Dermis microvascular lymphatic vessel endothelial cell (primary cell): ENCODE results near the gene PRR15. TPM values are rescaled to one million over a fixed set of nuclear protein-coding genes. Genes with fewer than 3 reads are reported as not detected.

ENCODE experiments used
- DNase-seq, 2 donors: peaks; one replicate each; pipeline versions ENCODE4 v3.0.0 to v3.0.0-alpha.2; 2010; ENCODE audit warnings: low read depth in 2 of 2
- total RNA-seq: library from RNA; depleted of rRNA; stranded (reverse); fragments of >200 nt; gene quantifications from 2 replicates; pipeline ENCODE4 v1.2.1, GENCODE V29; 2014

PRR15 gene
- total RNA-seq, 1 donor from 2014 or later = 0.13 TPM

DNA sequence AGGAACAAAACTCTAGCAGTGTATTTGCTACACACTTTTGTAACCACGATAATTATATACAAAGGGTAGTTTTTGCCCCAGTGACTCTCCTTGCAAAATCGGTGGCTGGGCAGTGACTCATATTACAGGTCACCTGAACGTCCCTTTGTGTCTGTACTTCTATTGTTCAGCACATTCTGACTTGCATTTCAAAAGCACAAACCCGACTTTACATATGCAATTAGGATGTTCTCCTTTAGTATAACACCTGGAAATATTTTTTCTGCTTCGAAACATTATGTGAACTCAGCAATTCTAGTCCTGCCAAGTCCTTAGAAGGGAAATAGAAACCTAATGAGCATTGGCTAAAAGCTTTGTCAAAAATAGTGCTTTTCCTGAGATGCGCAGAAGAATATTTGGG, 6.0 kb downstream of the PRR15 start:
- peak; percentile 4 to 59 for DNase-seq

DNA sequence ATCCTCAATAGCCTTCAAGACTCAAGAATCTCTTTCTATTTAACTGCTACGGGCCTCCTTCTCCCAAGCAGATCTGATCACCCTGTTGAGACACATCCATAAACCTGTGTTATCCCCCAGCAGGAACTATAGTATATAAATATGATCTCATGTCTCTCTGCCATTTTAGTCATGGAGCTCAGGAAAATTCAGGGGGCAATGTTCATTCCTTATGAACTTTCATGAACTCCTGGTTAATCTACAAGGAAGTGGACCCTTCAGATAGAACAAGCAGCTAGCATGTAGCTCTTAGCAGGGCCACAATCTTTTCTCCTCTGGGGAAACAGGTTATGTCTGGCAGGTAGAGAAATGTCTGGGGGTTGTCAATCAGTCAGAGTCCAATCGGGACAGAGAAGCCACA, 8.9 kb downstream of the PRR15 start:
- DNase-seq = no peak

DNA sequence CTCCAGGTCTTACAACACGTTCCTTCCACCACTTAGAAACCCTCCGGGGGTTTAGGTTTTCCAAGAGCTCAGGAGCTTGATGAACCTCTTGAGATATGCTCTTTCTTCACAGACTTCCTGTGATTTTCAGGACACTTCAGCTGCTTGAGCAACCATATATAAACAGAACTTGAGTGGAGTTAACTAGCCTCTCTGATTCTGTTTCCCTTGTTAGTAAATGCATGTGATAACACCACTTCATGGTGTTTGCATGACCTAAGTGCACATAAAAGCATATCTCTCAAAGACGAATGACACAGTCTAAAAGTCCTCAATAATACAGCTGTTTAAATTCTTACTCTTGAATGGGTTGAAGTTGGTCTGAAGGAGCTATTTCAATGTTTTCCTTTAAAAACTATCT, 9.9 kb downstream of the PRR15 start:
- no peak for DNase-seq

DNA sequence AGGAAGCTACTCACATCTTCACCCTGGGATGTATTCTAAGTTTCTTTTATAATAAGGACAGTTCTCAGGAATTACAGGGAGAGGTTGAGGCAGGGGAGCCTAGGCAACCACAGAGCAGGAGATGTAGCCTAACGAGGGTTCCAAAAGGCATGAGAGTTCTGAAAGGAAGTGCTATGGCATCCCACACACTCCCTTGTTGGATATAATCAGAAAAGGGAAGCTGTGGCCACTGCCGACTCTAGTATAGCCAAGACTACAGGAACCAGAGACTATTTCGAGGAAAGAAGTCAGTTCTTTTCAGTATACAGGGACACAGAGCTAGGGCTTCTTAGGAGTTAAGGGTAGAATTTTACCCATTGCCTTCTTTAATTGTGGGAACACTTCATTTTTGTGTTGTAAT, 11.0 kb downstream of the PRR15 start:
- no peak for DNase-seq

DNA sequence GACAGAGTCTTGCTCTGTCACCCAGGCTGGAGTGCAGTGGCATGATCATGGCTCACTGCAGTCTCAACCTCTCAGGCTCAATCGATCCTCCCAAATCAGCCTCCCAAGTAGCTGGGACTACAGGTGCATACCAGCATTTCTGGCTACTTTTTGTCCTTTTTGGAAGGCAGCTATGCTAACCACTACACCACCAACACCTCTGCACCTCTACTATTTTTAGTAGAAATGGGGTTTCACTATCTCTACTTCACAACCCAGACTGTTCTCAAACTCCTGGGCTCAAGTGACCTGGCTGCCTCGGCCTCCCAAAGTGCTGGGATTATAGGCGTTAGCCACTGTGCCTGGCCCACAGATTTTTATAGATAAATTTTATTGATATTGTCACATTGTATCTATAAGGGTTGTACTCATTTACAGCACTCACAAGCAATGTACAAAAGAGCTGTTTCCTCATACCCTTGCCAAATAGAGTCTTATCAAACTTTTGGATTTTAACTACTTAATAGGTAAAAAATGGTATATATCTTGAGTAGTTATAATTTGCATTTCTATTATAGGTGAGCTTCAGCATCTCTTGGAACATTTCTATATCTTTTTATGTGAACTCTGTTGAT, 23.7 kb downstream of the PRR15 start:
- no peak for DNase-seq

DNA sequence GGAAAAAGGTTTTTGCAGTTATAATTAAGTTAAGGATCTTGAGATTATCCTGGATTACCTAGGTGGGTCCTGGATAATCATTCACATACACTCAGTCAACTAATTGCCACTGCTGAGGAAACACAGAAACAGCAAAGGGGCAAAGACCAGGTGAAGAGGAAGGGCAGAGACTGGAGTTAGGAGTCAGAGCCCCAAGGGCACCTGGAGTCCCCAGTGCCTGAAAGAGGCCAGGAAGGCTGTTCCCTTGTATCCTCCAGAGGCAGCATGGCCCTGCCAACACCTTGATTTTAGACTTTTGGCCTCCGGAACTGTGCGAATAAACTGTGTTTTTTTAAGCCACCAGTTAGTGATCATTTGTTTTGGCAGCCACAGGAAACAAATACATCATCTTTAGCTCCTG, 24.6 kb downstream of the PRR15 start:
- no peak for DNase-seq

DNA sequence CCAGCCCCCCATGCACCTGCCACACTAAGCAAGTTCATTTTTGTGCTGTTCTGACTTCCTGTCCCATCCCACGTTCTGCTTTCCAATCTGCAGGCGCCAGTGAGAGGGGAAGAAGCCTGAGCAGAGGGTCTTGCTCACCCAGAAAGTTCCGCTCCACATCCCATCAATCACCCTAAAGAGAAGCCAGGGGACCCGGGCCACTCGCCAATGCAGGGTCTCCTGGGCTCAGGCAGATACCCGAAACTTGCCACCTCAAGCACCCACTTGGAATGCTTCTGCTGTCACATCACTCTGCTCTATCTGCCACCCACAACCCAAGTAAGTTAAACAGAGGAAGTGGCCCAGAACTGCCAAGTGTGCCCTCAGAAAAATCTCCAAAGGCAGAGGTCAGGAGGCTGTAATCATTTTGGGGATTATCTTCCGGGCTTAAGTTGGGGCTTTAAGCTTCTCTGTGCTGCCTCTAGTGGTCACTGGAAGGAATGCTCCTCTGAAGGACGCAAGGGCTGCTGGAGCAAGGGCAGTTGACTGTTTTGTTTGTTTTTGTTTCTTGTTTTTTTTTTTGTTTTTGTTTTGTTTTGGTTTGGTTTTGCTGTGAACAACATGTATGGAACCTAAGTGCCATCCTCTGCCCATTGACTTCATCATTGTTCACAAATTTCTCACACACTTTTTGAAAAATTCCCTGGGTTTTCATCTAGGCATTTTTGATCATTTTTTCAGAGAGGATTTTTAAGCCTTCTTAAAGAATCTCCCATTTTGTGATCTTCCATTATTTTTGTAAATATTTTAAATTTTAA, 25.5 kb downstream of the PRR15 start:
- peak; percentile 14 to 38 for DNase-seq

DNA sequence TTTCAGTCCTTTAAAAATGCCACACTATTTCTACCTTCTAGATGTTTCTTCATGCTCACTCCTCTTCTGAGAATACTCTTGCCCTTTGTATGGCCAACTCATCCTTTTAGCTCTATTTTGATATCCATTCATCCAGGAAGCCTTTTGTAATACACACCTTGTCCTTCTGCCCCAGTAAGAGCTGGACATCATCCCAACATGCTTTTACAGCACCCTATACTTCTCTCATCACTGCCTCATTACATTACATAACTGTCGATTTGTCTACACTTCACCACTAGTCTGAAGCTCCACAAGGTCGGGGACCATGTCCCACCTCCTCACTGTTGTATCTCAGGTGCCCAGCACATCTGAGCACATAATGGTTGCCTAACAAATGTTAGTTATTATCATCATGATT, 29.2 kb downstream of the PRR15 start:
- DNase-seq = no peak

DNA sequence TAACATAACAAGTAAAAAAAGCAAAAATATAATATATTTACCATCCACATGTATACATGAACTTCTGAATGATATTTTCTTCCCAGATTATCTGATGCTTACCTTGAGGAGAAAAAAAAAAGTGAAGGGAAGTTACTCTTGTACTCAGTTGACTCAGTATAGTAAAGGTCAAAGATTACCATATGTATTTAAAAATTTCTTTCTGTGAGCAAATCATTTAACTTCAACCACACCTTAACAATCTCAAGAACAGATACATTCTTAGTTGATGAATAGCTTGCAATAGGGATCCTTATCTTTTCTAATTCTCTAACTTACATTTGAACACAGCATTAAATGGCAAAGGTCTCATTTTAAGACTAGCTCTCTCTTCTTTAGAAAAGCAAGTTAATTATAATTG, 29.8 kb downstream of the PRR15 start:
- no peak for DNase-seq

DNA sequence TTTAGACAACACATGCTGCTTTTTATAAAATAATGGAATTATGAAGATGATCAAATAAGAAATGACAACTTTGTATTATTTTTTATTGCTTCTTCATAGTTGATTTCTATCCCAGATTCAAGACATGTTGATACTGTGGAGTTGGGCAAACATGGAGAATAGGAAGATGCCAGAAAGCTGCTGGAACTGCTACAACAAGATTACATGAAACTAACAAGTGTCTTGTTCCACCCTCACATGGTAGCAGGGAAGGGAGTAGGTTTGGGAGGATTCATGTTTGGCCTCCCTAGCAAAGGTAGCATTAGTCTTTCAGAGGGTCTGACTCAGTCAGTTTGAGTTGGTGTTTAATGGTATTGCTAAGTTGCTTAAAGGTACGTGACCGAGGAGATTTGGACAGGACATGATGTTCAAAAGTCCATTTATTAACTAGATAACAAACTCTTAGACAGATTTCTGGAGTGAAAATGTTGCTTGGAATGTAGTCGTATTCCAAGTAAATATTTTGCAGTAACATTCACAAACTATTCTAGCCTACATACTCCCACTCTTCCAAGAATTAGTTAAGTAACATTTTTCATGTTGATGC, 33.1 kb downstream of the PRR15 start:
- DNase-seq = no peak

DNA sequence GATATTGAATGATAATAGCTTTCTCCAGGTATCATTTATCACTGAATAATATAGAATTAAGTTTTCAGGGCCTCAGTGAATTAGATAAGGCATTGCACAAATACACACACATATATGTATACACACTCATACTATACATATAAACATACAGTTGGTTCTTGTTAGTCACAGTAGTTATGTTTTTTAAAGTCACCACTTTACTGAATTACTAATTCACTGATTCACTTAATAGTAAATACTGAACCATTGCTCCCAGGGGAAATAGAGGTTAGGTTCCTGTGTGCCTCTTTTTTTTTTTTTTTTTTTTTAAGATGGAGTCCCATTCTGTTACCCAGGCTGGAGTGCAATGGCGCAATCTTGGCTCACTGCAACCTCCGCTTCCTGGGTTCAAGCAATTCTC, 33.6 kb downstream of the PRR15 start:
- no peak for DNase-seq

DNA sequence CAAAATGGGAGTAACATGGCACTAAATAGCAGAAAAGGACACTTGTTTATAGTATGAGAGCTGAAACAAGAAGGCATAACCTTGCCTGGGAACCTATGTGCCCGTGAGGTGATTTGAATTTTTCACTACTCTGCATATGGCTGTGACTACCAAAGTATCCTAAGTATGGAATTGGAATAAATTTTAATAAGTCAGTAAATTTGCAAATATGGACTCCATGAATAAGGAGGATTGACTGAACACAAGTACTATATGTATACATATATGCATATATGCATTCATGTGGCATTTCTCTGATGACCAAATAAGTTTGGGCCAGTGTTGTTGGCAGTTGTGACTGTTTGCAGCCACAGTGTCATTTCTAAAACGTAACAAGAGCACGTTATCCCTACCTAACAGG, 34.5 kb downstream of the PRR15 start:
- no peak for DNase-seq

DNA sequence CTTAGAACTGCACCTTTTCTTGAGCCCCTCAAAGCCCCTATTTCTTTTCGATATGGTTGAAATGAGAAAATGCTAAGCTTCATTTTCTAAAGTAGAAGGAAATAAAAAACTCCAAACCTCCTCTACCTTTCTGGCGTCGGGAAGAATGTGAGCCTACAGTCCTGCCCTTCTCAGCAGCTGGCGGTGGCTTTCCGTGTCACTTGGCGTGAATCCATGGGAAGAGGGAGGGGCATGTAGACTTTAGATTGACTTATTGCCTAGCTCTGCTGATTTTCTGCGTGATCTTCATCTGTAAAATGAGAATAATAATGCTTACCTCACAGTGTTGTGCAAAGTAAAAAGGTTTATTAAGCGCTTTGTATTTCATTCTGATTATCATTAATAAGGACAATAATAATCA, 35.0 kb downstream of the PRR15 start:
- DNase-seq = peak in 1 of 2 donors; percentile 8

DNA sequence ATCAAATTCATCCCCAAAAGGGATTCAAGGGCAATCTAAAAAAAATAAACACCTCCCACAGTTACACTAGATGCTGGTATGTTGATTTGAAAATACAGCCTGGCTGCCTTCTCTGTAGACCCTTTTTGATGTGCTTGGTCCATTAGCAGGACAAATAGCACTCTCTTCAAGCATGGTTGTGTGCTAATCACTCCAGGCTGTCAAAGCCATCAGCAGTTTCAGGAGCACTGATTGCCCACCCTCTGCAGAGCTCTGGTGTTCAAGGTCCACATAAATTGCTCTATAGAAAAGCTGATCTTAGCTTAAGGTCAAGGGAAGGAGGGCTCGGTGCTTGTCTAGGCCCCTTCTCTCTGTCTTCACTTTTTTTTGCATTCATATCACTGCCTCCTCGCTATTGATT, 35.4 kb downstream of the PRR15 start:
- DNase-seq = no peak

DNA sequence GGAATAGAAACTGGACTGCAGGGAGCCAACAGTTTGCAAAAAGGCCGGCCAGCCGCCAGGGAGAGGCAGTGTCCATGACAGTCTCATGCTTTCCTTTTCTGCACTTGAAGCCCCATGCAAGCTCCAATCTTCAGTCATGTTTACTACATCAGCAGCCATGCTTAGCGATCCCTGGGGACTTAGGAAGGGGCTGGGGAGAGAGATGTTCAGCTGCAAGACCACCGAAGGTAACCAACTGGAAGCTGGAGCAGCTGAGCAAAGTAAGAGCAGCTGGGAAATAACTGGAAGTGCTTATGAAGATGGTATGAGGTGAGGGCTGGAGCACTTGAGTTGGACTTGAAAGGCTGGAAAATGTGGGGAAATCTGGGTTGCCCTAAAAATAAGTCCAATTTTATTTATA, 37.0 kb downstream of the PRR15 start:
- no peak for DNase-seq

DNA sequence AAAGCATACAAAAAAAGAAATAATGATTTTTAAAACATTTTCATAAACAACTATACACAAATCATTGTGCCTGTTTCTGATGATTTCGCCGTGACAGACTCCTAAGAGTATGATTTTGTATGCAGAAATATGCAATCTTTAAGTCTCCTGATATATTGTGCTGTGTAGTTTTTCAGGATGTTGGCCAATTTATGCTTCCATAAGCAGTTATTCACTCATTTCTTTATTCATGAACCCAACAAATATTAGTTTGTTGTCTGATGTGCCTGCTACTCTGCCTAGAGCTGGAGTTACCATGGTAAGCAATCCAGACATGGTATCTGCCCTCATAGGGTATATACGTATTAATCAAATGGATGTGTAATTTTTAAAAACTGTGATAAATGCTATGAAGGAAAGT, 40.4 kb downstream of the PRR15 start:
- DNase-seq = no peak

DNA sequence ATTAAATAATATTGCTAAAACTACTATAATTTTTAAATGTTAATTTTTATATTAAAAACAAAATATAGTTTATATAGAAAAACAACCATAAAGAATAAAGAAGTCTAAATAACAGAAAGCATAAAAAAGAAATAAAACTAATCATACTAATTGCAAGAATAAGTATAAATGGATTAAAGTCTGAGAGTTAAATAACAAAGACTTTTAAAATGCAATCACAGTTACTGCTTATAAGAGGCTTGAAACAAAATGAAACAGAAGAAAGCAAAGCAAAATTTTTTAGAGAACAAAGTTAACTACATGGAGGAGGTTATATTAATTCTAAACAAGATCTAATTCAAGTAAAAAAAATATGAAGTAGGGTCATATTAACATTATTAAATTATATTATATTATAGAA, 41.1 kb downstream of the PRR15 start:
- no peak for DNase-seq

DNA sequence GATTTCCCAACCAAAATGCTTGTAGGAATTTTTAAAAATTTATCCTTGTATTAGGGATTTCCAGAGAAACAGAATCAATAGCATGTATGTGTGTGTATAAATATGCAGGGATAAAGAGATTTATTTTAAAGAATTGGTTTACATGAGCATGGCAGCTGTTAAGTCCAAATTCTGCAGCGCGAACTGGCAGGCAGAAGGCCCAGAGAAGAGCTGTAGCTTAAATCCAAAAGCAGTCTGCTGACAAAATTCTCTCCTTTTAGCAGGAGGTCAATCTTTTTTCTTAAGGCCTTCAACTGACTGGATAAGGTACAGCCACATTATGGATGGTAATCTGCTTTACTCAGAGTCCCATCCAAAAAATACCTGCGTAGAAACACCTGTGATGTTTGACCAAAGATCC, 42.0 kb downstream of the PRR15 start:
- DNase-seq = no peak

DNA sequence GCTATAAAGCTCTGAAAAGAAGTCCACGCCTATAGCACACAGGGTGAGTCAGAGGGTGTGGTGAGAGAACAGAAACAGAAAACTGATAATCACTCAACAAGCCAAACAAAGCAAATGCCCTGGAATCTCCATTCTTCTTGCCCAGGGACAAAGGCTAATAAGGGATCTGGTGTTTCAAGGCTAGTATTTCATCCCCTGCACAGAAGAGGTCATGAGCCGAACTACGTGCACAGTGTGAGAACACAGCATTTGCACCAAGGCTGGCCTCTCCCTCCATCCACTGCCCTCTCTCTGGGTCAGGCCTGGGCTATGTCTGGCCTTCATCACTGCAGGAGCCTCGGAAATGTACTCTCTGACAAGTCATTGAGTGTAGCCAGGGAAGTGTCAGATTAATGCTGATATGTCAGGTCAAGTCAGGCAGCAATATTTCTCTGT, 42.7 kb downstream of the PRR15 start:
- DNase-seq = peak in 1 of 2 donors; percentile 59

DNA sequence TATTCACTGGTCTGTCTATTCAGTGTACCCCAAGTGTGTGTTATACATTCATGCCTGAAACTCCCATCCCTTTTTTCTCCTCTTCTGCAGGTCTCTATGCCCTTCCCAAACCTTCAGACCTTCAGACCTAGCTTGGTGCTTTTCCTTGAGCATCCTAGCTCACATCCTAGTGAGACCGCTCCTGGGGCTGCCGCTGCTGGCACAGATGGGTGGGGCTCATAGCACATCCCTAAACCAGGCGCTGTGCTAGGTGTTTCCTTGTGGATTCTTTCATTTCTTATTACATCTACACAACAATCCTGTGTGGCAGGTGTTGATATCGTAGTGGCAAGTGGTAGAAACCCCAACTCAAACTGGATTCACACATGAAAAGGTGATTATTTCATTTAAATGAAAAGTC, 43.2 kb downstream of the PRR15 start:
- DNase-seq = no peak

DNA sequence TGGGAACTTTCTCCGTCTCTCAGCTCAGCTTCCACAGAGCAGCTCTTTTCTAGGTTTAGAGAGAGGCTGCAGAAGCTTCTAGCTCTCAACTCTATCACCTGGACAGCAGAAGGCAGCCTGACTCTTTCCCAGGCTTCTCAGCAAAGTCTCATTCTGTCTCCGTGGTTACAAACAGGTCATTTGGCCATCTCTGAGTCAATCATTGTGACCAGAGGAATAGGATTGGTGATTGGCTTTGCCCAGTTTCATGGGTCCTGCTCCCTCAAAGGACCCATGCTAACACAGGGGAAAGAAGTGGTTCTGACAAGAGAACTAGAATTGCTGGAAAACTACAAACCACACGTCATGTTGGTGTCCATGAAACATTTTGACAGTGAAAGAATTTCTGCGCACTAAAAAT, 43.6 kb downstream of the PRR15 start:
- DNase-seq = no peak

DNA sequence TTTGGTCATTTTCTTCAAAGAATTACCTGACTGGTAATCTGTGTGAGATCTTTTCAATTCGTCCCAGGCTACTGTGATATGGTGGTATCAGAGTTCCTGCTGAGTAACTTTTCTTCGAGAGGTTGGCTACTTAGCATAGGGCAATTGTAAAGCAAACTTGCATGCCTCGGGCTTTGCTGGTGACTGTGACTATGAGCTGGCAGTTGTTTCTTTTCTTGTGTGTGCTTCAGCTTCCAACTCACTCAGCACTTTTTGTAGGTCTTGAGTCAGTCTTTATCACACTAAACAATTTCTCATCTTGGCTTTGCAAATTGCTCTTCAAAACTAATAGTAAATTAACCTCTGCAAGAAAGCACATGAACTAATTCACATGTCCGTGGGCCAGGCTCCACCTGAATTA, 44.3 kb downstream of the PRR15 start:
- DNase-seq = no peak
